ENCODE data around the gene SMIM12.

DNA sequence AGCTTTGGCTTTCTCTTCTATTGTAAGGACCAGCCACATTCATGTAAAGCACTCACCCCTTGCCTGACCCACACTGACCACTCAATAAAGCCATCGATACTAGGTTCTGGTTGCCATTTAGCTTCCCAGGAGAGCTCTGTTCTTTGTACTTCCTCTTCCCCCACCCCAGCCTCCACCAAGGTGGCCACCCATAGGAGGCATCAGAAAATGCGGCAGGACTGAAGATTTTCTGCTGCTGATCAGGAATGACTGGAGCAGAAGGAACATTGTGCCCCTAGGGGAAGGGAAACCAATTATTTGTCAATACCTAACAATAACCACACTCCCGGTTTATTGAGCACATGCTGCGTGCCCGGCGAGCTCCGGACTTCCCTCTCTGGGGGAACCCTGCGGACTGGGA lies 5.2 kb upstream of the SMIM12 start:
- TF ChIP-seq EZH2 (optimal IDR thresholded peaks at IDR 0.05; ENCODE audit: low read depth, low read length) (no peak), CTCF (IDR thresholded peaks at IDR 0.05; ENCODE audit: low read length) (no peak), EZH2phosphoT487 (IDR thresholded peaks at IDR 0.05; ENCODE audit: low read length) (no peak)
